Stimulated activated naive CD8-positive, alpha-beta T cell treated with anti-CD3 and anti-CD28 coated beads, Interleukin-15, Interleukin-2, amounts not matched to agents 100 U/mL and 50 U/mL, for 24 hours (primary cell): Measurements from ENCODE around the gene RPP25L.

Experiments
- ATAC-seq: fragments of 150-1000 bp; cut with Tn5 transposase; one replicate; pipeline ENCODE4 v1.10.0; 2021
- DNase-seq: peaks from one replicate; pipeline ENCODE4 v3.0.0; 2021

Gene RPP25L

GRCh38 chr9:34611251-34611810 is 566 bp downstream of the RPP25L start:
- ATAC-seq (no peak), DNase-seq (no peak)

- no peak for DNase-seq
- ATAC-seq: no peak
Observed at GRCh38 chr9:34610434-34611206, 1.3 kb downstream of the RPP25L start.

GRCh38 chr9:34607331-34607730 is 4.6 kb downstream of the RPP25L start:
- no peak for DNase-seq
- ATAC-seq: no peak

- DNase-seq (no peak), ATAC-seq (no peak)
Observed at GRCh38 chr9:34606905-34607304, 5.0 kb downstream of the RPP25L start.

- ATAC-seq (no peak), DNase-seq (no peak)
Observed at GRCh38 chr9:34606190-34606589, 5.7 kb downstream of the RPP25L start.

- peak; percentile 87 for ATAC-seq
- peak; percentile 87 for DNase-seq
Observed at GRCh38 chr9:34603610-34604231, 8.2 kb downstream of the RPP25L start.

- ATAC-seq (no peak), DNase-seq (no peak)
Observed at GRCh38 chr9:34601937-34602573, 9.8 kb downstream of the RPP25L start.

GRCh38 chr9:34600908-34601307 is 11.0 kb downstream of the RPP25L start:
- ATAC-seq (no peak), DNase-seq (no peak)

- ATAC-seq: no peak
- DNase-seq: no peak
Observed at GRCh38 chr9:34599546-34599945, 12.4 kb downstream of the RPP25L start.

GRCh38 chr9:34594177-34594576 is 17.7 kb downstream of the RPP25L start:
- ATAC-seq (no peak), DNase-seq (no peak)

GRCh38 chr9:34592895-34593601 is 18.8 kb downstream of the RPP25L start:
- DNase-seq (no peak), ATAC-seq (no peak)

- DNase-seq (no peak), ATAC-seq (no peak)
Observed at GRCh38 chr9:34591917-34592866, 19.7 kb downstream of the RPP25L start.

GRCh38 chr9:34591248-34591916 is 20.5 kb downstream of the RPP25L start:
- DNase-seq (peak; percentile 90), ATAC-seq (peak; percentile 62)

- DNase-seq (no peak), ATAC-seq (no peak)
Observed at GRCh38 chr9:34590381-34591247, 21.3 kb downstream of the RPP25L start.

GRCh38 chr9:34589636-34590380 is 22.1 kb downstream of the RPP25L start, which contains the start of gene CNTFR:
Gene CNTFR, minus strand, starts transcription at chr9:34589724. Its CDS starts 20,743 bp downstream, at chr9:34568981.
- ATAC-seq: no peak
- DNase-seq: no peak

GRCh38 chr9:34588671-34589635 is 22.9 kb downstream of the RPP25L start:
- DNase-seq (no peak), ATAC-seq (no peak)

- ATAC-seq: no peak
Observed at GRCh38 chr9:34587271-34587670, 24.6 kb downstream of the RPP25L start.

More at GRCh38 chr9:34587271-34587670, 24.6 kb downstream of the RPP25L start:
- DNase-seq: no peak
